Activated CD4-positive, alpha-beta T cell treated with anti-CD3 and anti-CD28 coated beads, Interleukin-2, amount 50 U/mL, for 48 hours (primary cell): ENCODE data around the gene TUBA3C.
"Not testable (repeated sequence)": the region's sequence is repeated elsewhere in the genome, so short reads cannot be mapped to it uniquely, and the experiment has no call there.

Experiments used
- DNase-seq, 2 experiments: peaks; one replicate each; pipeline ENCODE4 v3.0.0-alpha.2; 2020

The TUBA3C gene

DNA sequence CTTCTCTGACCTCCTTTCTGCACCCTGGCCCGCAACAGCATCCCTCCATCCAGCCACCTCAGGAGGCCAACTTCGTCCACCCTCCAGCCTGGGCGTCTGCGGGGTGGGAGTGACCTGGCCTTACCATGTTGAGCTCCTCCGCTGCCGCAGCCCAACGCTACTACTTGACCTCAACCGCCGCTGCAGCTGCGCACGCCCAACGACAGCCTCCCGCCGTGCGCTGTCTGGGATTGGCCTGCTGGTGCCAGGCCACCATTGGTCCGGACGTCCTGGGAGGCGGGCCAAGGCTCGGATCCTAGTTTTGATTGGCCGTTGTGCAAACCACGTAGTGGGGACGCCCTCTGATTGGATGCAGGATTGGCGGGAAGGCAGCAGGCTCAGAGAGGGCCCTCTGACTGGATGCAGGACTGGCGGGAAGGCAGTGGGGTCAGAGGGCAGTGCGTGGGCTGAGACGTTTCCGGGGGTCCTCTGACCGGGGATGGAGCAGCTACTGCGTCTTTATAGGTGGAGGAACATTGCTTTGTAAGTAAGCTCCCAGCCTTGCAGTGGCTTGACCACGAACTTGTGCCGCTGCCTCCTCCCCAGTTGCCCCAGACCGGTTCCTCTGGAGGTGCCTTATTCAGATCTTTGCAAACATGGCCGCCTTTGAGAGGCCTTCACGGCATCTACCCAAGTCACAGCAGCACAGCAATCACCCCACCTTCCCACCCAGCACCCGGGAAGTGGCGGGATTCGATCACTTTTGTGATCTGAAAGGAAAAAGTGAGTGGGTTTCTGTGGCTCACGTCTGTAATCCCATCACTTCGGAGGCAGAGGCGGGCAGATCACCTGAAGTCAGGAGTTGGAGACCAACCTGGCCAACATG, at the start of gene TUBA3C:
Gene TUBA3C (minus strand): TSS at position 204 of the 865 bp plus-strand sequence. CDS start 77 bp downstream, at position 127.
- DNase-seq: no peak

DNA sequence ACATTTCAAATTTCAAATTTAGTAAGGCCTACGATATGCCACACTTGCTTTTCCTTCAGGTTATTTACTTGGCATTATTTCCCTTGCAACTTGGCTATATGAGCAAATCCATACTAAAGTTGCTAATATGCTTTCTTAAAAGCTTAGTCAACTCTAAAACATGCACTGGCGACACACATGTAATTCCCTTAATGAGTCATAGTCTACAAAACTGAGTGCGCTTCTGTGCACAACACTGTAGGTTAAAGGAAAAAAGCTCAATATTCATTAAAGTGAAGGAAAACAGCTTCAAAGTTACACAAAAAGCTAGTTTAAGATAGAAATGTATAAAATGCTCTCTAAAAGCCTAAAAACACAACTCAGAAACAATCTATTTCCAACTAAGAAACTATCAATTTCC, 25.8 kb upstream of the TUBA3C start:
- not testable (repeated sequence) for DNase-seq

DNA sequence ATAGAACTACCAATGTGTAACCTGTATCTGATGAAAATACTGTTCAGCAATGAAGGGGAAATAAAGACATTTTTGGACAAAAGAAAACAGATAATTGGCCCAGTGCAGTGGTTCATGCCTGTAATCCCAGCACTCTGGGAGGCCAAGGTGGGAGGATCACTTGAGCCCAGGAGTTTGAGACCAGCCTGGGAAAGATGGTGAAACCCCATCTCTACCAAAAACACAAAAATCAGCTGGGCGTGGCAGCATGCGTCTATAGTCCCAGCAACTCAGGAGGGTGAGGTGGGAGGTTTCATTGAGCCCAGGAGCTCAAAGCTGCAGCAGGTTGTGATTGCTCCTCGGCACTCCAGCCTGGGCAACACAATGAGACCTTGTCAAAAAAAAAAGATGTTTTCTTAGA, 11.0 kb upstream of the TUBA3C start:
- not testable (repeated sequence) for DNase-seq

DNA sequence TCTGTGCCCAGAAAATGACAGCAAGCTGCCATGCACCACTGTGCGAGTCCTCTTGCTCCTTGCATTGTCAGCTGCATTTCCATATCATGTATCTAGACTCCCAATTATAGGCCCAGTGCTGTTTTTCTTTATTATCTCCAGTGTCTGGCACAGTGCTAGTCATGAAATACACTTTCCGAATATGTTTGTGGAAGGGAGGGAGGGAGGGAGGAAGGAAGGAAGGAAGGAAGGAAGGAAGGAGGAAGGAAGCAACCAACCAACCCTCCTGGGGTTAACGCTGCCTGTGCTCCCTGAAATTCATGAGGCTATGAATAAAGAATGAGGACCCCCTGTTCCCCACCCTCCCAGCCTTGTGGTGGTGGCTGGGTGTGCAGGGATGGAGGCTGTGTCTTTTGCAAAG, 8.3 kb upstream of the TUBA3C start:
- DNase-seq: not testable (repeated sequence)

DNA sequence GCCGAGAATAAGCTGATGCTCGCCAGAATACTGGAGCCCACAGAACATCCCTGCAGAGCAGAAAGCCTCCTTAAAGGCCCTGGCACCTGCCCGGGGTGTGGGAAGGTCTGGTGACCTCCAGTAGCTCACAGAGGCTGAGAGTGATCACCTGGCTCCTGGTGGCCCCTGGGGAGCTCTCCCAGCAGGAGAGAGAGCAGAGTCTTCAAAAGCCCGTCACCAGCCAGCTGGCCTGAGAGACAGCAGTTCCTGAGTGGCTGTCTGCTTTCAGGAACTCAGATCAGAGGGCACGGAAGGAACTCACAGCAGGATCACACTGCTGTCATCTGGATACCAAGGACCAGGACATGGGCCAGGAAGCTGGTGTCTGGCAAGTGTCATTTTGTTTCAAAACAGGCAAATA, 7.7 kb upstream of the TUBA3C start:
- DNase-seq: not testable (repeated sequence)

DNA sequence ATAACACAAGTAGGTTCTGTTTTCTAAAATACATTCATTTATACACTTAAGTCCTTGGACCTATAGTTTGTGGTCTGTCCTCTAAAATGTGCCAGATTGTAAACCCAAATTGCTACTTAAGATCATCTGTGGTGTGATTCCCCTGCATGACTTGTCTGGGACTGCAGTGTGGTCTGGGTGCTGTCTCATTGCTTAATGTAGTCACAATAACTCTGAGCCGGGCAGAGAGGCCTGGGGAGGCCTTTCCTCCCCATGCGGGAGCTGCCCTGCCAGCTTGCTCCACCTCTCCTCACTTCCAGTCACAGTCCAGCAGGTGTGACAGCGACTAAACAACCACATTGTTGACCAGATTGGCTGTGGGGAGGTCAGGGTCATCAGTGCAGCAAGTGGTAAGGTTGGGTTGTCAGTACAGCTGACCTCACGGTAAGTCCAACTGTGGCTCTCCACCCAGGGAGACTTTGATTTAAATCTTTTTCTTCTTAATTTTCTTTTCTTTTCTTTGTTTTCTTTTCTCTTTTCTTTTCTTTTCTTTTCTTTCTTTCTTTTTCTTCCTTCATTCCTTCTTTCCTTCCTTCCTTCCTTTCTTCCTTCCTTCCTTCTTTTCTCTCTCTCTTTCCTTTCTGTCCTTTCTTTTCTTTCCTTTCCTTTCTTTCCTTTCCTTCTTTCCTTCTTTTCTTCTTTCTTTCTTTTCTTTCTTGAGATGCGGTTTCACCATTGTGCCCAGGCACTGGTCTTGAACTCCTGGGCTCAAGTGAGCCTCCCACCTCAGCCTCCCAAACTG, 4.4 kb upstream of the TUBA3C start:
- no peak for DNase-seq

DNA sequence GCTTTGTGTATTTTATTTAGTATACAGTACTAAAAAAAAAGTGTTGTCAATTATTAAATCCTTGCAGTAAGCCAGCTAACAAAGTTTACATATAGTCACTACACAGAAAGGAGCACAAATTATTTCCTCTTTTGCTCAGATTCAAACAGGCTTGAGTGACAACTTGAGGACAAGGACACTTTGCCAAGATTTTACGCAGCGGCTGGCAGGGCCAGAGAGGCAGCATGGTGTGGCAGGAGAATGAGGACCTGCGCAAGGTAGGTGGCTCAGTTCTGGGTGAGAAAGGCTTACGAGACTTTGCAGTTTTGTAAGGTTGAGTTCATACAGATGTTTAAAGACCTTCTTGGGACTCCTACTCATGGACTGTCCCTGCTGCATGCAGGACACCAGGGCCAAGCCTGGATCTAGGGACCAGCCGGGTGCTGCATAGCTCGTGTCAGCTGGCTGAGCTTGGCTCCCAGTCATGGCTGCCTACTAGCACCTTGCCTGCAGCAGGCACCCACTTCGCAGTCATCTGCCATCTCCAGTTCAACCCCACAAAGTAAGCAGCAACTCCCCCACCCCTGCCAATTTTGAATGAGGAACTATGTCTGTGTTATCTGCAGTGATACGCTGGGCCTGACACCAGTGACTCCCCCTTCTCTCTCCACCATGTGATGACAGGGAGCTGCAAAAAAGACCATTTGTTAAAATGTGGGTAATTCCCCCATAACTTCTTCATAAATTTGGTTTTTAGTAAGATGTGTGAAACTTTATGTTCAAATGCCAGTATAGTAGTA, 3.7 kb upstream of the TUBA3C start:
- no peak for DNase-seq

DNA sequence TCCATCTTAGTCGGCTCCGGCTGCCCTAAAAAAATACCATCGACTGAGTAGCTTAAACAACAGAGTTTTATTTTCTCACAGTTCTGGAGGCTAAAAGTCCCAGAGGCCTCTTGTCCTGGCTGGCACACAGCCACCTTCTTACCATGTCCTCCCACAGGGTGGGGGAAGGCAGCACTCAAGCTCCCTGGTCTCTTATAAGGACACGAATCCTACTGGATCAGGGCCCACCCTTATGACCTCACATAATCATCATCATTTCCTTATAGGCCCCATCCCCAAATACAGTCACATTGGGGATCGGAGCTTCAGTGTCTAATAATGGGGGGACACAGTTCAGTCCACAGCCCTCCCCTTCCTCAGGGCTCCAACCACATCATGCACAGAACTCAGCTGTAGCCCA, 2.6 kb upstream of the TUBA3C start:
- no peak for DNase-seq

DNA sequence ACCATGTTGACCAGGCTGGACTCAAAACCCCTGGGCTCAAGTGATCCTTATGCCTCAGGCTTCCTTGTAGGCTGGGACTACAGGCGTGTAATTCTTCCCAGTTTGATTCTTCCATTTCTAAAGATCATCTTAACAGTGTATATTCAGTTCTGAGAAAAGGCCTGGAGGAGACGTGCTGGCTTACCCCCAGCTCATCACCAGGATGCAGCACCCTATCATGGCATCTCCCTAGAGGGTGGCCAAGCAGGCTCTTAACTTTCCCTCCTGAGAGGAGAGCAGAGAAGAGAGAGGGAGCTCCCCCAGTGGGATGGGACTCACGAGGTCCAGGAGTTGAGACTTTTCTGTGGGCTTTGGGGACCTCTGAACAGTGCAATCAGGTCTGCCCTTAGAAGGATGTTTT, 2.1 kb upstream of the TUBA3C start:
- no peak for DNase-seq

DNA sequence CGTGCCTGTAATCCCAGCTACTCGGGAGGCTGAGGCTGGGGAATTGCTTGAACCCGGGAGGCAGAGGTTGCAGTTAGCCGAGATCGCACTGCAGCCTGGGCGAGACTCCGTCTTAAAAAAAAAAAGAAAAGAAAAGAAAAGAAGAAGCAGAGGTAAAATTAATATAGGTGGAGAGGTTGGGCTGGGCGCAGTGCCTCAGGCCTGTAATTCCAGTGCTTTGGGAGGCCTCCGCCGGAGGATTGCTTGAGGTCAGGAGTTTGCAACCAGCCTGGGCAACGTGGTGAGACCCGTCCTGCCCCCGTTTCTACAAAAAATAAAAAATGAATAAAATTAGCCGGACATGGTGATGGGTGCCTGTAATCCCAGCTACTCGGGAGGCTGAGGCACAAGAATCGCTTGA, 912 bp upstream of the TUBA3C start:
- no peak for DNase-seq

DNA sequence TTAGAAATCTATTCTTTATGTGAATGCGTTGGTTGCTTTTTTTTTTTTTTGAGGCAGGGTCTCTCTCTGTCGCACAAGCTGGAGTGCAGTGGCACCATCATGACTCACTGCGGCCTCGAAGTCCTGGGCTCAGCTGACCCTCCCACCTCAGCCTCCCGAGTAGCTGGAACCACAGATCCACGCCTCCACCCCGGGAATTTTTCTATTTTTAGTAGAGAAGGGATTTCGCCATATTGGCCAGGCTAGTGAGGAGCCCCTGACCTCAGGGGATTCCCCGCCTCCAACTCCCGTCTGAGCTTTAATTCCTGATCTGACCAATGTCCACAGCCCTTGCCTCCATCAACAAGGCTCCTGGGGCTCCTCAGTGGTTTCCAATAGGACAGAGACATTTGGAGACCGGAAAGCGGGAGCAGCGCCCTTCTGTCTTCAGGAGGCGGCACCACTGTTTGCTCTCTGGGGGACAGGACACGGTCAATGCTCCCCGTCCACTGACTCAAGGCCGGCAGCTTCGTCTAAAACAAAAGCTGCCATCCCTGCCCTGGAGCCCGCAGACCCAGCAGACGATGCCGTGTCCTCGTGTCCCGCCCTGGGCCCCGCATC, 503 bp downstream of the TUBA3C start:
- no peak for DNase-seq

DNA sequence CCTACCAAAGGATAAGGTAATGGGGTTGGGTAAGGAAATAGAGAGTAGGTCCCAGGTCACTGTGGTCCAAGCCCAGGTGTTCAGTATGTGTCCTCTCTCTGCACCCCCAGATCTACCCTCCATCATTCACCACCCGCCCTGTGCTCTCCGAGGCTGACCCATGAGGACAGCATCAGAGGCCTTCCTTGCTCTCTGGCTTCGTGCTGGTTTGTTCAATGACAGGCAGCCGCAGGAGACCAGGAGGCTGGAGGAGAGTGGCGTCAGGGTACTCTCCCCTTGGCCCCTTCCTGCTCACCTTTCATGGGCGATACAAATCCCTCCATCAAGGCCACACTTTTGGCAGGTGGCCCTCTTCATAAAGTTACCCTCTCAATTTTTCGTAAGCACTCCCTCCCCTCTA, 1.7 kb downstream of the TUBA3C start:
- no peak for DNase-seq

DNA sequence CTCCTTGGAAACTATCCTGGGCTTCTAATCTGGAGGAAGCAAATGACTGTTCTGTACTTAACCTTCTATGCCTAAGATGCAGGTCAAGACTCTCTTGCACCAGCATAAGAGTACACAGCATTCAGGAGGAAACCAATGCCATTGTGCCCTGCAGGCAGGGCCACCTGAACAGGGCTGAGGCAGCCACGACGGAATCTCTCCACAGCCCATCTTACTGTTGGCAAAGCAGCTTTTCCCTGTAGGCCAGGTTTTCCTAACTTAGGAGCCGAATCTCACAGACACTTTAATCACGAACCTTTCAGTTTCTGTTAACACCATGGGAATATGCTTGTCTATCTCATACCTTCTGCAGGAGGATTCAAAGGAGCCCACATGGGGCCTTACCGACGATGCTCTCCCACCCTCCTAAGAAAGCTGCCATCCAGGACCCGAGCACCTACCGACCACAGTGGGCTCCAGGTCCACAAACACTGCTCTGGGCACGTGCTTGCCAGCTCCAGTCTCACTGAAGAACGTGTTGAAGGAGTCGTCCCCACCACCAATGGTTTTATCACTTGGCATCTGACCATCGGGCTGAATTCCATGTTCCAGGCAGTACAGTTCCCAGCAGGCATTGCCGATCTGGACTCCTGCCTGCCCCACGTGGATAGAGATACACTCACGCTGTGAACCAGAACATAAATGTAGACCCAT, 2.6 kb downstream of the TUBA3C start:
- DNase-seq: no peak

DNA sequence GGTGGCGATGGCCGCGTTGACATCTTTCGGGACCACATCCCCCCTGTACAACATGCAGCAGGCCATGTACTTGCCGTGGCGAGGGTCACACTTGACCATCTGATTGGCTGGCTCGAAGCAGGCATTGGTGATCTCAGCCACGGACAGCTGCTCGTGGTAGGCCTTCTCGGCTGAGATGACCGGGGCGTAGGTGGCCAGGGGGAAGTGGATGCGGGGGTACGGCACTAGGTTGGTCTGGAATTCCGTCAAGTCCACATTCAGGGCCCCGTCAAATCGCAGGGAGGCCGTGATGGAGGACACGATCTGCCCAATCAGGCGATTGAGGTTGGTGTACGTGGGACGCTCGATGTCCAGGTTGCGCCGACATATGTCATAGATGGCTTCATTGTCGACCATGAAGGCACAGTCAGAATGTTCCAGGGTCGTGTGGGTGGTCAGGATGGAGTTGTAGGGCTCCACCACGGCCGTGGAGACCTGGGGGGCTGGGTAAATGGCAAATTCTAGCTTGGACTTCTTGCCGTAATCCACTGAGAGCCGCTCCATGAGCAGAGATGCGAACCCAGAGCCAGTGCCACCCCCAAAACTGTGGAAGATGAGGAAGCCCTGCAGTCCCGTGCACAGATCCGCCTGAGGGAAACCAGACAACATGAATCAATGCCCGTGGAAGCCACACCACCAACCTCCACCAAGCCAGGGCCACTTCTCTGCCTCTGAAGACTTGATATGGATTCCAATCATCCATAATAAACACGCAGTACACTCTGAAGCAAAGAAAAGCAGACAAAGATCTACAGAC, 4.4 kb downstream of the TUBA3C start:
- DNase-seq: not testable (repeated sequence)

DNA sequence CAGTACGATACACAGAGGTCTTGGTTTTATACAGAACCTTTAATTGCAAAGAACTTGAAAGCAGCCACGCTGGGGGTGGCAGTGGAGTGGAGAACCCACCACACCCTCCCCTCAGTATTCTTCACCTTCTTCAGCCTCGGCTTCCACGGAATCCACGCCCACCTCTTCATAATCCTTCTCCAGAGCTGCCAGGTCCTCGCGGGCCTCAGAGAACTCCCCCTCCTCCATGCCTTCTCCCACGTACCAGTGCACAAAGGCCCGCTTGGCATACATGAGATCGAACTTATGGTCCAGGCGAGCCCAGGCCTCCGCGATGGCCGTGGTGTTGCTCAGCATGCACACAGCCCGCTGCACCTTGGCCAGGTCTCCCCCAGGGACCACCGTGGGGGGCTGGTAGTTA, 7.9 kb downstream of the TUBA3C start:
- no peak for DNase-seq

DNA sequence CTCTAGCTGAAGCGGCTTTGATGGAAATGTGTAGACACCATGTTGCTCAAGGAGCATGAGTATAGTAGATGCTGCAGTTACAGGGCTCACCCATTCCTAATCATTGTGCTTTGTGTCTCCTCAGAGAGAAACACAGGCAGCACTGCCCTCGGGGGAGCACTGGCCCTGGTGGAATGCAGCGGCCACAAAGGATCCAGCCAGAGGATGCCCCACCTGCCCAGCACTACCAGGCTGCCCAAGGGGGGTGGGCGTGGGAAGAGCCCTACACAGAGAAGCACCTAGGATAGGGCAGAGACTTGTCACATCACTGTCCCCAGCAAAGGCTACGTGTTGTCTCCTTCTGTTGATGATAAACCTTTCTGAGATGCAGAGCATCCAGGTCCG, 9.0 kb downstream of the TUBA3C start:
- no peak for DNase-seq

DNA sequence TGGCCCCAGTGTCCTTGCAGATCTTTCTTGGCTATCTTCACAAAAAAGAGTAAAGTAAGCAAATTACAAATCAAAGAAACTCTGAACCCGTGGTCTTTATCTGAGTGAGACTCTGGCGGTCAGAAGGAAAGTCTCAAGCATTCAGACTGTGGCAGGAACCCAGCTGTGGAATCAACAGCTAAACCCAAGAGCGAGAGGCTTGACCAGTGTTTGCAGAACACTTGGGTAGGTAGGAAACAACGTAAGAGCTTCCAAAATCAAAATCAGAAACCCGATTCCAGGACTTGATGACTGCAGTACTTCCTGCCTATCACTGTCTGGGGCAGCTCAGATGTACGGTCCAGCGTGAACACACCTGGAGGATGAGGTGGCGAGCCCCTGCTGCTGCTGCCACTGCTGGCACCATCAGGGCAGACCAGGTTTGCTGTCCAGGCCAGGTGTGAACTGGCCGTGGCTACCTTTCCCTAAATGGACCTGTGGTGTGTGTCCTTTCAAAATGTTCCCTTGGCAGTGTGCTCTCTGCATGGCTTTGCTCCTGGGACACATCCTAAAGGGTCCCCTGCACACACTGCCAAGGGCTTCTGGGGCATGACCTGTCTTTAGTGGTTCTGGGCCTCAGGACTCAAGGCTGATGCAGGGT, 9.5 kb downstream of the TUBA3C start:
- DNase-seq: no peak

DNA sequence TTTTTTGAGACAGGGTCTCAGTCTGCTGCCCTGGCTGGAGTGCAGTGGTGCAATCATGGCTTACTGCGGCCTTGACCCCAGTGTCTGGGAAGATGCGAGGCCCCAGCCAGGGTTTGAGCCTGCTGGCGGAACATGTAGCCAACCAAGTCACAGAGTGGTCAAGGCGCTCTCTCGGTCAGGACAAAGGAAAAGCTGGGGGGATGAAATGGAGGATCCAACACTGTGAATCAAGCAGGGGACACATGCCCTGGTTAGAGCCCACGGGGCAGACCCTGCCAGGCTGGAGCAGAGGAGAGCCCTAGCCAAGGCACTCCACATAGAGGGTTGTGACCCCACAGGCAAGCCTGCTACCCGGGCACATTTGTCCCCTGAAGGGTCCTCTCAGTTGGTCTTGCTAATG, 10.1 kb downstream of the TUBA3C start:
- no peak for DNase-seq

DNA sequence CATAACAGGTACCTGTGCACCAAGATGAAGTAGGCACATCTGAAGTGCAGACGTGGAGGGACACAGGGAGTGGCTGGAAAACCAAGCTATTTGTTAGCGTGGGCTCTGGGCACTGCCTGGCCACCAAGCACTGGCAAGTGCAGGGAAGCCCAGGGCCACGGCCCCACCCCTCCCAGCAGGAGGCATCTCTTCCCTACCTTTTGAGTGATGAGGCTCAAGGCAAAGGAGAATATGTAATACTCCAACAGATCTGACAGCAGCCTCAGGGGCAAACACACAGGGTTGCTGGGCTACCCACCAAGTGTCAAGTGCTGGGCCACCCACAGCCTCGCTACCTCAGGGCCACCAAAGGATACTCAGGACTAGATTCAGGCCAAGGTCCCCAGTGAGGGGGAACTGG, 11.6 kb downstream of the TUBA3C start:
- no peak for DNase-seq

DNA sequence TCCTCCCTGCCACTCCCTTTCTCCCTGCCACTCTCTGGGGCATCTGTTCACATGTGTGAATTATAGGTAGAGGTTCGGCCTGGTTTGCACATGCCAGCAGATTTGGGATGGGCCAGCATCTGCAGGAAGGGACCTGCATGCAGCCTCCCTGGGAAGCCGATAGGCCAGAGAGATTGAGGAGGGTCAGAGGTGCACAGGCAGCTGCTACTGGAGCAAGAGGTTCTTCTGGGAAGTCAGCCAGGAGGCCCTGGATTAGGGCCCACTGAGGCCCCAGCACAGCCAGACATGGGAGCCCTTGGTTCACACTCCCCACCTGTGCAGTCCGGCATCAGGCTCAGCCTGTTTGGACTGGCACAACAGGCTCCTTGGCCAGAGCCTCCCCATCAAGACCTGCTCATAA, 12.1 kb downstream of the TUBA3C start:
- no peak for DNase-seq

DNA sequence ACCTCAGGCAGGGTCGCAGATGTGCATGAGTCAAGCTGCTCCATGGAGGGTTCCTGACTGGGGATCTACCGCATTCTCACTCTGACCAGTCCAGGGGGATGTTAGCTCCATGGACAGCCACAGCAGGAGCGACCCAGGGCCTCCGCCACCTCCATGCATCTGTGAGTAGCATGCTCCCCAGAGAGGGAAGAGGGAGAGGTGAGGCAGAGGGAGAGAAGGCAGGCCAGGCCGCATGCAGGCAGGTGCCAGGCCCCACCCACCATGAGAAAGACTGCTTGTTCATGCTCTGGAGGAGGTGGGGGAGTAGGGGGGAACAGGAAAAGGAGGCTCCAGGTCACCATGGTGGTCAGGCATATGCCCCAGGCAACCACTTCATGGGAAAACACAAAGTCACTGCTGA, 20.3 kb downstream of the TUBA3C start:
- DNase-seq: no peak
